Measurements from ENCODE around the gene LRRC72. TPM values are rescaled to one million over a fixed set of nuclear protein-coding genes. Genes with fewer than 3 reads are reported as not detected.
A peak's percentile ranks its signal among the peaks of the same experiment; 100 is the strongest.

LRRC72 gene
- polyA plus RNA-seq (2013, experiment 1 of 2): not detected
- polyA plus RNA-seq (2013, experiment 2 of 2): not detected

DNA sequence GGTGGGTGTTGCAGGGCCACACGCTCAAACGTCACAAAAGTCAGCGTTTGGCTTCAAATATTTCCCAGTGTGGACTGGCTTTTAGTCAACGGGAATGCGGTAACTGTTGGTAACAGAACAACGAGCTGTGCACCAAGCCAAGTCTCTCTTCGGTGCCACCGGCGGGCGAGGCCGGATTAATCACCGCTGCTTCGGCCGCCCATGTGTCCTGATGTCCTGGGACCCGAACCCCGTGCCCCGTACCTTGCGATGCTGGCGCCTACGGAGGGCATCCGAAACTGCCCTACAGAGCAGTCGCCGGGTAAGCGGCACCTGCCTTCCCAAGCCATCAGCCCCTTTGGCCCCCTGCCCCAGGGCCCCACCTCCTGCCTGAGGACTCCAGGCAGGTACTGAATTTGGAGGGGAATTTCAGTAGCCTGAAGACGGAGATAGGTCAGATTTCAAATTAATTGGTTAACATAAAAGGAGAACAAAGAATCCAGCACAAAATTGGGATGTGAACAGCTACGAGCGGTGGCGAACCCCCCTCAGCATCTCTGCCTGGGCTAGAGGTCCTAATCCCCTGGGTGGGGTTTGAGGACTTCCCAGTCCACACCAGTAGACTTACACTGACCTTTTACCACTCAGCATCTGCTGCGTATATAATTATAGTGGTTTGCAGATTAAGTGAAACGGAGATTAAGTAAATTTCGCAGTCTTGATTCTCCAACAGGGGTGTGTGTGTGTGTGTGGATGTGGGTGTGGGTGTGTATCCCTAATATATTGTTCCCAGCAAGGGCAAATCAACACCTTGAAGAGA lies at the start of gene LRRC72:
TSS of gene LRRC72 (plus strand) at position 84 of the 799 bp plus-strand sequence. CDS start at position 212, 128 bp downstream.
- no peak for DNase-seq (ENCODE audit: low spot score)
- Histone ChIP-seq H3K4ac (ENCODE audit: low read length) (no peak within 1 kb of the TSS), H3K36me3 (replicated peaks in 1 of 2; ENCODE audit: control insufficient read depth in 2 of 2, insufficient read depth in 2 of 2, low read length in 2 of 2) (no peaks in the 10 kb centered on the region), H2AK5ac (ENCODE audit: low read depth, low read length) (no peak within 1 kb of the TSS), H3K4me2 (ENCODE audit: insufficient read depth, low read length, poor library complexity, severe bottlenecking) (no peak within 1 kb of the TSS), H2BK12ac (ENCODE audit: low read length) (no peak within 1 kb of the TSS), H3K79me1 (ENCODE audit: low read depth, low read length) (peaks cover 2% of the 10 kb centered on the region), H3K4me1 (ENCODE audit: control insufficient read depth in 2 of 2, insufficient read depth in 1 of 2, low read depth in 1 of 2, low read length in 2 of 2) (no peaks in the 10 kb centered on the region), H4K91ac (ENCODE audit: low read depth, low read length, poor library complexity) (no peak within 1 kb of the TSS), H3K14ac (ENCODE audit: low read length) (no peak within 1 kb of the TSS), H2BK120ac (ENCODE audit: low read depth, low read length) (no peak within 1 kb of the TSS), H4K8ac (ENCODE audit: low read depth, low read length) (no peak within 1 kb of the TSS), H3K23ac (ENCODE audit: low read depth, low read length, poor library complexity) (no peak within 1 kb of the TSS), H3K27me3 (ENCODE audit: control insufficient read depth in 3 of 3, insufficient read depth in 3 of 3, low read depth in 1 of 3, low read length in 3 of 3) (no peaks in the 10 kb centered on the region), H2BK15ac (ENCODE audit: low read length) (no peak within 1 kb of the TSS), H3K18ac (ENCODE audit: low read length) (peak within 1 kb of the TSS; percentile 54), H2BK5ac (ENCODE audit: low read length) (no peak within 1 kb of the TSS), H3K9ac (ENCODE audit: low read depth, low read length, poor library complexity) (peak within 1 kb of the TSS; percentile 50), H3K4me3 (ENCODE audit: low read length in 2 of 2) (no peak within 1 kb of the TSS), H3K27ac (replicated peaks; ENCODE audit: low read length) (no peak within 1 kb of the TSS), H2AFZ (ENCODE audit: low read length) (no peak within 1 kb of the TSS), H3K9me3 (replicated peaks in 1 of 2; ENCODE audit: control insufficient read depth in 2 of 2, insufficient read depth in 1 of 2, low read depth in 1 of 2, low read length in 2 of 2) (no peaks in the 10 kb centered on the region)
- no CpG with 5 or more reads among the region's 31 CpGs for WGBS, 2 donors (ENCODE audit: extremely low coverage in 2 of 2, insufficient read length in 2 of 2, insufficient replicate concordance in 1 of 2)

DNA sequence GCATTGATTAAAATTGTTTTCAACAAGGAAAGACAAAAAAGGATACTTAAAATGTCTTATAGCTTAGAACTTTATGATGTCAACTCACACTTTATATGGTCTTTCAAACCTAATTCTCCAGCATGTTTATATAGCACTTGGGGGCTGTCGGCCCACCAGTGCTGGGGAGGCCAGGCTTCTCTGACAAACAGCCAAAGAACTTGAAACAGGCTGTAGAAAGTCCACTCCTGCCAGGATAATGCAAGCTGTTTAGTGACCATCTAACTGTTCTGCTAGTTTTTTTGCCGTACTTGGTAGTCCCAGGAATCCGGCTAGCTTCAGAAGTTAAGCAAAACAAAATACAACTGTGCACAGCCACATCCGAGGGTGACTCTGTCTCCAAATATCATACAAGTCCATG lies 47.5 kb upstream of the LRRC72 start:
- Histone ChIP-seq H3K4me2 (ENCODE audit: insufficient read depth, low read length, poor library complexity, severe bottlenecking) (no peak overlapping the region), H3K23ac (ENCODE audit: low read depth, low read length, poor library complexity) (no peak overlapping the region), H2AK5ac (ENCODE audit: low read depth, low read length) (no peak overlapping the region), H3K36me3 (replicated peaks in 1 of 2; ENCODE audit: control insufficient read depth in 2 of 2, insufficient read depth in 2 of 2, low read length in 2 of 2) (no peaks in the 10 kb centered on the region), H2AFZ (ENCODE audit: low read length) (peak overlapping the region; percentile 4), H3K4ac (ENCODE audit: low read length) (no peak overlapping the region), H3K4me3 (ENCODE audit: low read length in 2 of 2) (no peak overlapping the region), H3K4me1 (ENCODE audit: control insufficient read depth in 2 of 2, insufficient read depth in 1 of 2, low read depth in 1 of 2, low read length in 2 of 2) (no peaks in the 10 kb centered on the region), H4K91ac (ENCODE audit: low read depth, low read length, poor library complexity) (no peak overlapping the region), H2BK5ac (ENCODE audit: low read length) (no peak overlapping the region), H3K9me3 (replicated peaks in 1 of 2; ENCODE audit: control insufficient read depth in 2 of 2, insufficient read depth in 1 of 2, low read depth in 1 of 2, low read length in 2 of 2) (peaks cover 0 to 7% of the 10 kb centered on the region in 2 donors), H2BK12ac (ENCODE audit: low read length) (no peak overlapping the region), H2BK120ac (ENCODE audit: low read depth, low read length) (no peak overlapping the region), H3K27ac (replicated peaks; ENCODE audit: low read length) (no peak overlapping the region), H3K14ac (ENCODE audit: low read length) (no peak overlapping the region), H3K27me3 (ENCODE audit: control insufficient read depth in 3 of 3, insufficient read depth in 3 of 3, low read depth in 1 of 3, low read length in 3 of 3) (no peaks in the 10 kb centered on the region), H3K9ac (ENCODE audit: low read depth, low read length, poor library complexity) (no peak overlapping the region), H3K18ac (ENCODE audit: low read length) (no peak overlapping the region), H2BK15ac (ENCODE audit: low read length) (no peak overlapping the region), H3K79me1 (ENCODE audit: low read depth, low read length) (no peaks in the 10 kb centered on the region), H4K8ac (ENCODE audit: low read depth, low read length) (no peak overlapping the region)
- no CpG with 5 or more reads among the region's 4 CpGs for WGBS, 2 donors (ENCODE audit: extremely low coverage in 2 of 2, insufficient read length in 2 of 2, insufficient replicate concordance in 1 of 2)
- no peak for DNase-seq (ENCODE audit: low spot score)

DNA sequence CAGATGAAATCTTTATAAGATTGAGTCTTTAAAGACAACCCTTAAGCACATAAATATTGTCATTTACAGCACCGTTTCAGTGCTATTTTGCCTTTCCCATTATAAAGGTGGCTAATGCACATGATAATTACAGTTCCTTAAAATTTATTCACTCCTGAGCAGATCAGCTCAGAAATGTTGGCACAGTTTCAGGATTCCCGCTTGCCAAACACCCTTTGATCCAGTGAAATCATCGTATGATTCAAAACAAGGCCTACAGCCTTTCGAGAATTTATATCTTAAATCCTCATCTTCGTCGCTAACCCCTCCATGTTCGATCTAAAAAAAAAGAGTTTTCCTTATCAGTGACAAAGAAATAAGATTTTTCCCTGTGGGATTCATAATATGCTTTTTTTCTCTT lies 47.0 kb upstream of the LRRC72 start:
- Histone ChIP-seq H3K9me3 (replicated peaks in 1 of 2; ENCODE audit: control insufficient read depth in 2 of 2, insufficient read depth in 1 of 2, low read depth in 1 of 2, low read length in 2 of 2) (peaks cover 0 to 7% of the 10 kb centered on the region in 2 donors), H4K8ac (ENCODE audit: low read depth, low read length) (no peak overlapping the region), H3K18ac (ENCODE audit: low read length) (no peak overlapping the region), H3K36me3 (replicated peaks in 1 of 2; ENCODE audit: control insufficient read depth in 2 of 2, insufficient read depth in 2 of 2, low read length in 2 of 2) (no peaks in the 10 kb centered on the region), H3K27ac (replicated peaks; ENCODE audit: low read length) (no peak overlapping the region), H2BK120ac (ENCODE audit: low read depth, low read length) (no peak overlapping the region), H3K23ac (ENCODE audit: low read depth, low read length, poor library complexity) (no peak overlapping the region), H2AK5ac (ENCODE audit: low read depth, low read length) (no peak overlapping the region), H3K27me3 (ENCODE audit: control insufficient read depth in 3 of 3, insufficient read depth in 3 of 3, low read depth in 1 of 3, low read length in 3 of 3) (no peaks in the 10 kb centered on the region), H4K91ac (ENCODE audit: low read depth, low read length, poor library complexity) (no peak overlapping the region), H3K79me1 (ENCODE audit: low read depth, low read length) (no peaks in the 10 kb centered on the region), H3K4me2 (ENCODE audit: insufficient read depth, low read length, poor library complexity, severe bottlenecking) (no peak overlapping the region), H3K9ac (ENCODE audit: low read depth, low read length, poor library complexity) (no peak overlapping the region), H2BK12ac (ENCODE audit: low read length) (no peak overlapping the region), H3K4ac (ENCODE audit: low read length) (no peak overlapping the region), H3K4me1 (ENCODE audit: control insufficient read depth in 2 of 2, insufficient read depth in 1 of 2, low read depth in 1 of 2, low read length in 2 of 2) (peaks cover 3% of the 10 kb centered on the region in 2 donors), H3K14ac (ENCODE audit: low read length) (no peak overlapping the region), H2BK5ac (ENCODE audit: low read length) (no peak overlapping the region), H2AFZ (ENCODE audit: low read length) (peak overlapping the region; percentile 4), H3K4me3 (ENCODE audit: low read length in 2 of 2) (no peak overlapping the region), H2BK15ac (ENCODE audit: low read length) (no peak overlapping the region)
- 100% methylated on average over 2 of the region's 7 CpGs; no CpG with 5 or more reads in 1 of the 2 donors for WGBS, 2 donors (ENCODE audit: extremely low coverage in 2 of 2, insufficient read length in 2 of 2, insufficient replicate concordance in 1 of 2)
- DNase-seq (ENCODE audit: low spot score): no peak

- Histone ChIP-seq H3K4me2 (ENCODE audit: insufficient read depth, low read length, poor library complexity, severe bottlenecking) (no peak overlapping the region), H2BK12ac (ENCODE audit: low read length) (no peak overlapping the region), H3K4me1 (ENCODE audit: control insufficient read depth in 2 of 2, insufficient read depth in 1 of 2, low read depth in 1 of 2, low read length in 2 of 2) (peaks cover 4 to 17% of the 10 kb centered on the region in 2 donors), H2AK5ac (ENCODE audit: low read depth, low read length) (no peak overlapping the region), H3K9ac (ENCODE audit: low read depth, low read length, poor library complexity) (no peak overlapping the region), H2AFZ (ENCODE audit: low read length) (peak overlapping the region; percentile 2), H3K18ac (ENCODE audit: low read length) (no peak overlapping the region), H3K27ac (replicated peaks; ENCODE audit: low read length) (no peak overlapping the region), H4K91ac (ENCODE audit: low read depth, low read length, poor library complexity) (no peak overlapping the region), H3K9me3 (replicated peaks in 1 of 2; ENCODE audit: control insufficient read depth in 2 of 2, insufficient read depth in 1 of 2, low read depth in 1 of 2, low read length in 2 of 2) (no peaks in the 10 kb centered on the region), H3K4me3 (ENCODE audit: low read length in 2 of 2) (no peak overlapping the region), H3K14ac (ENCODE audit: low read length) (no peak overlapping the region), H3K23ac (ENCODE audit: low read depth, low read length, poor library complexity) (no peak overlapping the region), H2BK15ac (ENCODE audit: low read length) (no peak overlapping the region), H3K36me3 (replicated peaks in 1 of 2; ENCODE audit: control insufficient read depth in 2 of 2, insufficient read depth in 2 of 2, low read length in 2 of 2) (no peaks in the 10 kb centered on the region), H3K4ac (ENCODE audit: low read length) (no peak overlapping the region), H4K8ac (ENCODE audit: low read depth, low read length) (no peak overlapping the region), H2BK120ac (ENCODE audit: low read depth, low read length) (no peak overlapping the region), H3K79me1 (ENCODE audit: low read depth, low read length) (no peaks in the 10 kb centered on the region), H2BK5ac (ENCODE audit: low read length) (no peak overlapping the region), H3K27me3 (ENCODE audit: control insufficient read depth in 3 of 3, insufficient read depth in 3 of 3, low read depth in 1 of 3, low read length in 3 of 3) (no peaks in the 10 kb centered on the region)
- DNase-seq (ENCODE audit: low spot score): no peak
- no CpG with 5 or more reads among the region's 4 CpGs for WGBS, 2 donors (ENCODE audit: extremely low coverage in 2 of 2, insufficient read length in 2 of 2, insufficient replicate concordance in 1 of 2)
These were observed 42.0 kb upstream of the LRRC72 start for GRCh38 chr7:16484453-16485158.

All from neuronal stem cell (in vitro differentiated cells).